MM.1S (cell line): Measurements from ENCODE around the gene SCT.

Experiments
- EZH2phosphoT487 ChIP-seq: fragments of 300-600 bp; sonication (generic); IDR thresholded peaks from 2 replicates; pipeline ENCODE4 v1.6.1; 2018; ENCODE audit warnings: antibody characterized with exemption, low read length
- TF ChIP-seq, protein P1 (sequence below): fragments of 300-600 bp; sonication (generic); IDR thresholded peaks from 2 replicates; pipeline ENCODE4 v1.5.1; 2016; ENCODE audit warnings: antibody characterized with exemption, low read length, mixed read lengths

DNA sequence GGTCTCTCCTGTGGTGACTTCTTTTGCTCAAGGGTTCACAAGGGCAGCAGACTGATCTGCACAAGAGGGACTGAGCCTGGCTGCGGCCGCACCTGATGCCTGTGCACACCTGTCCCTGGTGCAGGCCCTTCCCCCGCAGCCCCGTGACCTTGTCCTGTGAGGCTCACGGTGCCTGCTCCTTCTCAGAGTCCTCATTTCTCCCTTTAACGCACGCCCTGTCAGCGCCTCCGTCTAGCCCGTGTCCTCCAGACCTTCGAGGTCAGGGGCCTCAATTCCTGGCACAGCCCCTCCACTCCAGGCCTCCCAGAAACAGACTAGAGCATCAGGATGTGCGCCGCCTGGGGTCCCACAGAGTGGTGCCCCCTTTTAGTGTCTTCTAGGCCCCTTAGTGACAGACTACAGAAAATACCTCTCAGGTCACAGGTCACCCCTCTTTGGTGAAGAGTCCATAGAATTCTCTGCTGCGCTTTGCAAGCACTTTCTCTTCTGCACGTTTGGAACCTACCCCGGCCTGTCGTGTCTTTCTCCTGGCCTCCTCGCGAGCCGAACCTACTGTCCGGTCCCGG, 9.0 kb upstream of the SCT start:
- TF ChIP-seq, protein P1, sequence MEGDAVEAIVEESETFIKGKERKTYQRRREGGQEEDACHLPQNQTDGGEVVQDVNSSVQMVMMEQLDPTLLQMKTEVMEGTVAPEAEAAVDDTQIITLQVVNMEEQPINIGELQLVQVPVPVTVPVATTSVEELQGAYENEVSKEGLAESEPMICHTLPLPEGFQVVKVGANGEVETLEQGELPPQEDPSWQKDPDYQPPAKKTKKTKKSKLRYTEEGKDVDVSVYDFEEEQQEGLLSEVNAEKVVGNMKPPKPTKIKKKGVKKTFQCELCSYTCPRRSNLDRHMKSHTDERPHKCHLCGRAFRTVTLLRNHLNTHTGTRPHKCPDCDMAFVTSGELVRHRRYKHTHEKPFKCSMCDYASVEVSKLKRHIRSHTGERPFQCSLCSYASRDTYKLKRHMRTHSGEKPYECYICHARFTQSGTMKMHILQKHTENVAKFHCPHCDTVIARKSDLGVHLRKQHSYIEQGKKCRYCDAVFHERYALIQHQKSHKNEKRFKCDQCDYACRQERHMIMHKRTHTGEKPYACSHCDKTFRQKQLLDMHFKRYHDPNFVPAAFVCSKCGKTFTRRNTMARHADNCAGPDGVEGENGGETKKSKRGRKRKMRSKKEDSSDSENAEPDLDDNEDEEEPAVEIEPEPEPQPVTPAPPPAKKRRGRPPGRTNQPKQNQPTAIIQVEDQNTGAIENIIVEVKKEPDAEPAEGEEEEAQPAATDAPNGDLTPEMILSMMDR: no peak
- TF ChIP-seq EZH2phosphoT487: no peak
